Stimulated activated CD4-positive, alpha-beta T cell treated with anti-CD3 and anti-CD28 coated beads, Interleukin-15, amount 100 ng/mL, for 1 hour (primary cell): Measurements from ENCODE around the gene TYRP1.
"Not testable (repeated sequence)": the region's sequence is repeated elsewhere in the genome, so short reads cannot be mapped to it uniquely, and the experiment has no call there.

Source experiments
- DNase-seq, 2 donors: peaks; one replicate each; pipeline ENCODE4 v3.0.0-alpha.2; 2020; ENCODE audit warnings: low read depth in 1 of 2, low spot score in 1 of 2

Gene TYRP1

GRCh38 chr9:12693141-12693540, at the start of gene TYRP1:
TYRP1 (plus strand) TSS chr9:12693385; CDS start chr9:12693997, 612 bp downstream.
- no peak for DNase-seq

- no peak for DNase-seq
Measured at GRCh38 chr9:12643686-12644085, 49.5 kb upstream of the TYRP1 start.

GRCh38 chr9:12648925-12649324, 44.3 kb upstream of the TYRP1 start:
- no peak for DNase-seq

- no peak for DNase-seq
Measured at GRCh38 chr9:12651125-12651524, 42.1 kb upstream of the TYRP1 start.

- no peak for DNase-seq
Measured at GRCh38 chr9:12652973-12653372, 40.2 kb upstream of the TYRP1 start.

GRCh38 chr9:12656803-12657202, 36.4 kb upstream of the TYRP1 start:
- DNase-seq = no peak

GRCh38 chr9:12657233-12657632, 36.0 kb upstream of the TYRP1 start:
- DNase-seq = no peak

- DNase-seq = no peak
Measured at GRCh38 chr9:12657998-12658397, 35.2 kb upstream of the TYRP1 start.

- no peak for DNase-seq
Measured at GRCh38 chr9:12658531-12659209, 34.5 kb upstream of the TYRP1 start.

GRCh38 chr9:12659220-12659619, 34.0 kb upstream of the TYRP1 start:
- DNase-seq = no peak

GRCh38 chr9:12666813-12667212, 26.4 kb upstream of the TYRP1 start:
- no peak for DNase-seq

- no peak for DNase-seq
Measured at GRCh38 chr9:12667892-12668291, 25.3 kb upstream of the TYRP1 start.

GRCh38 chr9:12670006-12670405, 23.2 kb upstream of the TYRP1 start:
- DNase-seq = no peak

GRCh38 chr9:12674961-12675360, 18.2 kb upstream of the TYRP1 start:
- no peak for DNase-seq

GRCh38 chr9:12677462-12678126, 15.6 kb upstream of the TYRP1 start:
- DNase-seq = not testable (repeated sequence)

GRCh38 chr9:12680341-12680740, 12.8 kb upstream of the TYRP1 start:
- no peak for DNase-seq

- no peak for DNase-seq
Measured at GRCh38 chr9:12680757-12681156, 12.4 kb upstream of the TYRP1 start.

- DNase-seq = no peak
Measured at GRCh38 chr9:12681620-12682019, 11.6 kb upstream of the TYRP1 start.

GRCh38 chr9:12684974-12685373, 8.2 kb upstream of the TYRP1 start:
- DNase-seq = no peak

- no peak for DNase-seq
Measured at GRCh38 chr9:12689233-12689632, 4.0 kb upstream of the TYRP1 start.

- DNase-seq = no peak
Measured at GRCh38 chr9:12694013-12694412, 828 bp downstream of the TYRP1 start.

GRCh38 chr9:12695474-12695873, 2.3 kb downstream of the TYRP1 start:
- DNase-seq = no peak
